RWPE1 (cell line): ENCODE results near the gene HIRIP3.

ENCODE experiments used
- CTCF ChIA-PET: fragments of 350-600 bp; sonication (Branson Sonifier 250); formaldehyde crosslinking; extraction: SDS; loops from one replicate; lab custom pipeline; 2021; lab: Yijun Ruan, JAX
- POLR2A ChIA-PET: fragments of 400-600 bp; formaldehyde crosslinking; extraction: SDS; loops from one replicate; lab custom pipeline; 2020; ENCODE audit warnings: antibody characterized with exemption; ENCODE audit not compliant: low non-redundant PET; lab: Yijun Ruan, JAX
- DNase-seq: peaks from one replicate; pipeline ENCODE4 v3.0.0; 2012; ENCODE audit warnings: low spot score
- H3K27ac ChIP-seq: fragments of 450-650 bp; 2 replicates; pipeline ENCODE4 v1.5.1; 2017
- CTCF ChIP-seq: fragments of 450-650 bp; conservative IDR thresholded peaks from 2 replicates; pipeline ENCODE4 v1.5.1; 2017; ENCODE audit warnings: low read depth, mild to moderate bottlenecking

The HIRIP3 gene

GRCh38 chr16:29978081-29978480 lies 17.3 kb downstream of the HIRIP3 start:
- POLR2A ChIA-PET, result no interaction called here

GRCh38 chr16:29977063-29977825 lies 18.2 kb downstream of the HIRIP3 start:
- TF ChIP-seq CTCF, result no peak
- DNase-seq, result no peak
- CTCF ChIA-PET, result interaction anchor here (0.5 kb wide), 1 partner anchor 48 kb away, joined by 4 read pairs; no protein-coding TSS in a partner anchor
- POLR2A ChIA-PET, result no interaction called here
- no peak overlapping the region for H3K27ac ChIP-seq

More at GRCh38 chr16:29978081-29978480, 17.3 kb downstream of the HIRIP3 start:
- no peak for TF ChIP-seq CTCF
- 0 out of 2 replicates have a peak overlapping the region, but pooled peaks have one; percentile 2 for H3K27ac ChIP-seq
- no peak for DNase-seq
- CTCF ChIA-PET, result interaction anchor here (0.5 kb wide), 1 partner anchor 49 kb away, joined by 4 read pairs; no protein-coding TSS in a partner anchor

- ChIA-PET CTCF (no interaction called here), POLR2A (interaction anchor here (1.4 kb wide), 1 partner anchor 50 kb away, joined by 10 read pairs; the partner anchor contains the start of gene KCTD13)
- peak overlapping the region; percentile 53 for H3K27ac ChIP-seq
- no peak for TF ChIP-seq CTCF
- DNase-seq, result no peak
Measured at GRCh38 chr16:29975811-29976511, 19.5 kb downstream of the HIRIP3 start.

- no peak for TF ChIP-seq CTCF
- peak overlapping the region; percentile 18; the same call in 1 of the 2 replicates for H3K27ac ChIP-seq
- CTCF ChIA-PET, result no interaction called here
- POLR2A ChIA-PET, result interaction anchor here (0.6 to 1.4 kb wide), 2 partner anchors 49 to 123 kb away, joined by 3 to 10 read pairs; partner anchors contain the start of gene KCTD13
- no peak for DNase-seq
Measured at GRCh38 chr16:29975134-29975538, 20.3 kb downstream of the HIRIP3 start.

- CTCF ChIA-PET, result interaction anchor here (0.7 kb wide), 1 partner anchor 683 kb away, joined by 4 read pairs; no protein-coding TSS in a partner anchor
- peak; percentile 20 for DNase-seq
- TF ChIP-seq CTCF, result no peak
- POLR2A ChIA-PET, result interaction anchor here (0.6 kb wide), 1 partner anchor 123 kb away, joined by 3 read pairs; no protein-coding TSS in a partner anchor
- H3K27ac ChIP-seq, result peak overlapping the region; percentile 85
Measured at GRCh38 chr16:29974291-29975133, 20.9 kb downstream of the HIRIP3 start.
